BJ (cell line): Measurements from ENCODE around the gene TNFAIP1. TPM values are rescaled to one million over a fixed set of nuclear protein-coding genes. Genes with fewer than 3 reads are reported as not detected.
"Not testable (repeated sequence)": the region's sequence is repeated elsewhere in the genome, so short reads cannot be mapped to it uniquely, and the experiment has no call there.

ENCODE experiments used
- CTCF ChIA-PET: fragments of 350-600 bp; formaldehyde crosslinking; extraction: SDS; loops from one replicate; lab custom pipeline; 2021; ENCODE audit warnings: antibody characterized with exemption, inconsistent platforms; lab: Yijun Ruan, JAX
- POLR2A ChIA-PET: fragments of 300-600 bp; sonication (Branson Sonifier 250); formaldehyde crosslinking; extraction: SDS; loops from one replicate; lab custom pipeline; 2021; ENCODE audit warnings: antibody characterized with exemption; lab: Charles Lee
- DNase-seq: peaks from one replicate; pipeline ENCODE4 v3.0.0-alpha.2; 2011; ENCODE audit warnings: low read depth
- H3K27me3 ChIP-seq: 2 replicates; pipeline ENCODE4 v1.6.0; 2011; ENCODE audit warnings: low read length; ENCODE audit not compliant: control insufficient read depth, insufficient read depth
- H3K36me3 ChIP-seq: 2 replicates; pipeline ENCODE4 v1.5.1; 2011; ENCODE audit warnings: low read length; ENCODE audit not compliant: control insufficient read depth, insufficient read depth
- H3K4me3 ChIP-seq: 2 replicates; pipeline ENCODE4 v1.5.1; 2011; ENCODE audit warnings: low read depth, mild to moderate bottlenecking, control low read depth, low read length
- CTCF ChIP-seq: IDR thresholded peaks from 2 replicates; pipeline ENCODE4 v1.5.1; 2011; ENCODE audit warnings: low read depth, mild to moderate bottlenecking, control low read depth, inconsistent platforms, low read length, moderate library complexity; ENCODE audit not compliant: insufficient read depth
- polyA minus RNA-seq: library from RNA; depleted of rRNA, polyadenylated mRNA; stranded (reverse); fragments of >200 nt; gene quantifications from 2 replicates; pipeline ENCODE4 v1.2.3, GENCODE V29; 2011; rRNA and poly(A)+ RNA removed
- polyA plus RNA-seq: library from polyadenylated mRNA; depleted of rRNA; stranded (reverse); fragments of >200 nt; gene quantifications from 2 replicates; pipeline ENCODE4 v1.2.3, GENCODE V29; 2011; rRNA removed

TNFAIP1 gene, protein sequence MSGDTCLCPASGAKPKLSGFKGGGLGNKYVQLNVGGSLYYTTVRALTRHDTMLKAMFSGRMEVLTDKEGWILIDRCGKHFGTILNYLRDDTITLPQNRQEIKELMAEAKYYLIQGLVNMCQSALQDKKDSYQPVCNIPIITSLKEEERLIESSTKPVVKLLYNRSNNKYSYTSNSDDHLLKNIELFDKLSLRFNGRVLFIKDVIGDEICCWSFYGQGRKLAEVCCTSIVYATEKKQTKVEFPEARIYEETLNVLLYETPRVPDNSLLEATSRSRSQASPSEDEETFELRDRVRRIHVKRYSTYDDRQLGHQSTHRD
- 80.7 and 166 TPM in 2 replicates for polyA plus RNA-seq
- polyA minus RNA-seq: 82.5 and 117 TPM in 2 replicates

DNA sequence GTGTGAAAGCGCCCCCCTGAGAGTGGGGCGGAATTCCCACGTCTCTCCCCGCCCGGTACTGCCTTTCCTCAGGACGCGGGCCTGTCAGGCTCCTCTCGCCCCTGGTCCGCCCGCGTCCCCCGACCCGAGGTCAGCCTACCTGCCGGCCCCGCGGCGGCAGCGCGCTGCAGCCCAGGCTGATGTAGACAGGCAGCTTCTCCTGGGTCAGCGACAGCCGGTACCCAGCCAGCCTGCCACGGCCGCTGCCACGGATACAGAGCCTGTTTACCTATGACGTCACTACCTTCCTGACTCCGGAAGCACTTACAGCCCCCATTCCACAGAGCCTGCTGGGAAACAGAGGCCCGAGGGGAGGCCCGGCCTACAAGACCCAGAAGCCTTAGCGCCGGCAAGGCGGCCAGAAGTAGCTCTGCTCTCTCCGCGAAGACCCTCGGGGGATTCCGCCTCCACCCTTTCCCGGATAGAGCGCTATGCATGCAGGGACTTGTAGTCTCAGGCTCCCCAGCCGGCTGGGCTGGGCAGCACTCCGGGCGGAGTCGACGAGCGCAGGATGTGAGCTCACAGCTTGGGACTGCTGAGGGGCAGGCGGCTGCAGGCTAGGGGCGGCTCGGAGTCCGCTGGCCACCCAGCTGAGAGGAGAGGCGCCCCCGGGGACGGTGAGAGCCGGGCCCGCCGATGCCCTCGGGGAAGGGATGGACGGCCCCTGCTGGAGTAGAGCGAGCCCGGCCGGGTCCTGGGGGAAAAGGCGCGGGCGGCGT, at the start of gene TNFAIP1, which contains the start of gene IFT20:
Gene TNFAIP1 (plus strand): TSS at position 561 of the 758 bp plus-strand sequence. CDS start 3,761 bp downstream, outside the sequence.
Gene IFT20 (minus strand): TSS at position 272 of the 758 bp plus-strand sequence. CDS start 3,487 bp downstream, outside the sequence.
- ChIA-PET CTCF (interaction anchor here (1.0 to 3.0 kb wide), 8 partner anchors 9 to 530 kb away, joined by 3 to 12 read pairs (median 5); no protein-coding TSS in a partner anchor), POLR2A (interaction anchor here (0.5 to 2.5 kb wide), 8 partner anchors 10 to 447 kb away, joined by 3 to 11 read pairs (median 4); partner anchors contain the start of gene POLDIP2)
- Histone ChIP-seq H3K36me3 (peaks cover 20% of the 10 kb centered on the region), H3K4me3 (peak within 1 kb of the TSS; percentile 94), H3K27me3 (no peaks in the 10 kb centered on the region)
- TF ChIP-seq CTCF: no peak
- peak; percentile 99 for DNase-seq

DNA sequence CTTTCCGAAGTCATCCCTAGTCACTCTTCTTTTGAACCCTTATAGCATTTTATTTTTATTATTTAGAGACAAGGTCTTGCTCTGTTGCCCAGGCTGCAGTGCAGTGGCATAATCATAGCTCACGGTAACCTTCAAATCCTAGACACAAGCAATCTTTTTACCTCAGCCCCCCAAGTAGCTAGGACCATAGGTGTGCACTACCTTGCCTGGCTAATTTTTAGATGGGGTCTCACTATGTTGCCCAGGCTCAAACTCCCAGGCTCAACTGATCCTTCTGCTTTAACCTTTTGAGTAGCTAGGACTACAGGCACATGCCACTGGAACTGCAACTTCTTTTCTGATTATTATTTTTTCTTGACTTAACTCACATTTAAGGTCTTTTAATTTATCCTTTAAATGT, 49.6 kb upstream of the TNFAIP1 start:
- DNase-seq: no peak
- CTCF ChIA-PET: no interaction called here
- no peak overlapping the region for H3K4me3 ChIP-seq
- H3K27me3 ChIP-seq: no peaks in the 10 kb centered on the region
- no peak for TF ChIP-seq CTCF
- POLR2A ChIA-PET: no interaction called here
- no peaks in the 10 kb centered on the region for H3K36me3 ChIP-seq

DNA sequence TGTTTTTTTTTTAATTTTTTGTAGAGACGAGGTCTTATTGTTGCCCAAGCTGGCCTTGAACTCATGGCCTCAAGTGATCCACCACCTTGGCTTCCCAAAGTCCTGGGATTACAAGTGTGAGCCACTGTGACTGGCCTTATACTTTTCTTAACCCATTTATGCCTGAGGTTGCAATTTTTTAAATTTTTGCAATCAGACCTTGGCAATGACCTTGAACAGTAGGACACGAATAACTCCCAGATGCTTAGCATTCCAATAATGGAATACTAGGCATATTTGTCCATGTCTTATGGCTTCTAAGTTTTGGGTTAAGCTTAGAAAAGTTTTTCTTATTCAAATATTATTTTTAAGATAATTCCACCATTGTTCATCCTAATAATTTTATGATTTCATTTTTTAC, 44.9 kb upstream of the TNFAIP1 start:
- Histone ChIP-seq H3K4me3 (no peak overlapping the region), H3K36me3 (no peaks in the 10 kb centered on the region), H3K27me3 (no peaks in the 10 kb centered on the region)
- DNase-seq: no peak
- ChIA-PET CTCF (interaction anchor here (1.2 kb wide), 1 partner anchor 10 kb away, joined by 4 read pairs; no protein-coding TSS in a partner anchor), POLR2A (no interaction called here)
- no peak for TF ChIP-seq CTCF

- H3K27me3 ChIP-seq: no peaks in the 10 kb centered on the region
- POLR2A ChIA-PET: no interaction called here
- no peak for TF ChIP-seq CTCF
- no peak for DNase-seq
- CTCF ChIA-PET: no interaction called here
- H3K36me3 ChIP-seq: no peaks in the 10 kb centered on the region
- H3K4me3 ChIP-seq: no peak overlapping the region
These were observed 43.7 kb upstream of the TNFAIP1 start for GRCh38 chr17:28291780-28292330.

DNA sequence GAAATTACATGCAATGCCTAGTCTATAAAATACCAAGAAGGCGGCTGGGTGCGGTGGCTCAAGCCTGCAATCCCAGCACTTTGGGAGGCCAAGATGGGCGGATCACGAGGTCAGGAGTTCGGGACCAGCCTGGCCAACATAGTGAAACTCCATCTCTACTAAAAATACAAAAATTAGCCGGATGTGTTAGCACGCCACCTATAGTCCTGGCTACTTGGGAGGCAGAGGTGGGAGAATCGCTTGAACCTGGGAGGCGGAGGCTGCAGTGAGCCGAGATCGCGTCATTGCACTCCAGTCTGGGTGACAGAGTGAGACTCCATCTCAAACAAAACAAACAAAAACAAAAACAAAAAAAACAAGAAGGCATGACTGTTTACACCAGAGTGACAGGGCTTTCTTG, 42.7 kb upstream of the TNFAIP1 start:
- H3K36me3 ChIP-seq, H3K4me3 ChIP-seq, POLR2A ChIA-PET, H3K27me3 ChIP-seq, DNase-seq, CTCF ChIA-PET: not testable (repeated sequence)
